Endothelial cell of umbilical vein (primary cell): ENCODE results near the gene ABHD8. TPM values are rescaled to one million over a fixed set of nuclear protein-coding genes. Genes with fewer than 3 reads are reported as not detected.

ENCODE experiments used
- BruUV-seq: library from RNA; stranded (reverse); fragments of 400-500 nt; replicated peaks from 2 replicates; lab custom pipeline; 2021; lab: Mats Ljungman, UMichigan
- CTCF ChIA-PET: fragments of 300-600, 350-600 bp; sonication (Branson Sonifier 250); formaldehyde crosslinking; loops from one replicate; lab custom pipeline; 2021; ENCODE audit warnings: antibody characterized with exemption, inconsistent platforms; lab: Charles Lee
- POLR2A ChIA-PET: fragments of 300-600, 350-600 bp; sonication (Branson Sonifier 250); formaldehyde crosslinking; loops from one replicate; lab custom pipeline; 2021; ENCODE audit warnings: antibody characterized with exemption, inconsistent platforms; lab: Charles Lee
- DNase-seq: peaks from one replicate; pipeline ENCODE4 v3.0.0-alpha.2; 2011; ENCODE audit warnings: low read depth, low spot score
- FAIRE-seq: peaks from 2 replicates; lab custom pipeline; 2011; peaks lifted over from hg19 to GRCh38; lab: Jason Lieb, UNC
- H2AFZ ChIP-seq: 2 replicates; pipeline ENCODE4 v1.6.0; 2012; ENCODE audit warnings: low read depth, low read length, control low read depth, inconsistent platforms
- H3K27ac ChIP-seq: 2 replicates; pipeline ENCODE4 v1.5.1; 2011; ENCODE audit warnings: low read depth, mild to moderate bottlenecking, control low read depth, low read length, moderate library complexity; ENCODE audit not compliant: insufficient read depth
- H3K27me3 ChIP-seq, 2 experiments: 2 replicates each; pipeline versions ENCODE4 v1.6.0 to v1.6.1; 2011; ENCODE audit warnings: low read length in 2 of 2, mixed read lengths in 1 of 2; ENCODE audit not compliant: control insufficient read depth in 2 of 2, insufficient read depth in 2 of 2
- H3K36me3 ChIP-seq, 2 experiments: 2 replicates in 1 of 2; 3 replicates in 1 of 2; pipeline ENCODE4 v1.5.1; 2011; ENCODE audit warnings: low read length in 2 of 2, mild to moderate bottlenecking in 1 of 2, moderate library complexity in 1 of 2; ENCODE audit not compliant: control insufficient read depth in 2 of 2, insufficient read depth in 2 of 2; ENCODE audit errors: extremely low read depth in 1 of 2
- H3K4me1 ChIP-seq: 3 replicates; pipeline ENCODE4 v1.5.1; 2011; ENCODE audit warnings: mild to moderate bottlenecking, low read length; ENCODE audit not compliant: control insufficient read depth, insufficient read depth; ENCODE audit errors: extremely low read depth
- H3K4me2 ChIP-seq: 2 replicates; pipeline ENCODE4 v1.6.1; 2011; ENCODE audit warnings: low read length, control low read depth, mixed read lengths; ENCODE audit not compliant: insufficient read depth
- H3K4me3 ChIP-seq, 3 experiments: fragments of 200-600 bp in 1 of 3; sonication (generic), shearing (Covaris generic) in 1 of 3; replicated peaks in 1 of 3; 2 replicates each; pipeline ENCODE4 v1.5.1; 2011 to 2016; ENCODE audit warnings: control low read depth in 3 of 3, low read length in 3 of 3, mild to moderate bottlenecking in 2 of 3, inconsistent platforms in 1 of 3, low read depth in 1 of 3, moderate library complexity in 1 of 3; ENCODE audit not compliant: insufficient read depth in 1 of 3
- H3K79me2 ChIP-seq: 2 replicates; pipeline ENCODE4 v1.6.0; 2012; ENCODE audit warnings: low read length, inconsistent platforms; ENCODE audit not compliant: control insufficient read depth, insufficient read depth
- H3K9ac ChIP-seq: replicated peaks from 2 replicates; pipeline ENCODE3; 2011; ENCODE audit warnings: low read length, control low read depth; ENCODE audit not compliant: insufficient read depth; ENCODE audit errors: extremely low read depth
- H3K9me1 ChIP-seq: replicated peaks from 3 replicates; pipeline ENCODE4 v1.6.0; 2011; ENCODE audit warnings: mild to moderate bottlenecking, low read length; ENCODE audit not compliant: control insufficient read depth, insufficient read depth; ENCODE audit errors: extremely low read depth
- H3K9me3 ChIP-seq: replicated peaks from 2 replicates; pipeline ENCODE4 v1.5.1; 2012; ENCODE audit warnings: low read length, inconsistent platforms; ENCODE audit not compliant: control insufficient read depth, insufficient read depth
- H4K20me1 ChIP-seq: replicated peaks from 2 replicates; pipeline ENCODE3; 2011; ENCODE audit warnings: mild to moderate bottlenecking, low read length; ENCODE audit not compliant: control insufficient read depth, insufficient read depth; ENCODE audit errors: extremely low read depth
- CTCF ChIP-seq, 2 donors: IDR thresholded peaks; 1 replicate in 1 of 2; 2 replicates in 1 of 2; pipeline ENCODE4 v1.5.1; 2011; ENCODE audit warnings: low read length in 2 of 2, mild to moderate bottlenecking in 2 of 2, moderate library complexity in 2 of 2, control low read depth in 1 of 2, inconsistent platforms in 1 of 2, low read depth in 1 of 2; ENCODE audit not compliant: insufficient read depth in 1 of 2; ENCODE audit errors: extremely low read depth in 1 of 2
- EZH2 ChIP-seq: IDR thresholded peaks from 2 replicates; pipeline ENCODE4 v1.6.1; 2012; ENCODE audit warnings: borderline replicate concordance, low read depth, mild to moderate bottlenecking, moderate library complexity, low read length, inconsistent platforms; ENCODE audit not compliant: severe bottlenecking
- FOS ChIP-seq: IDR thresholded peaks from 2 replicates; pipeline ENCODE4 v1.6.1; 2011; ENCODE audit warnings: mild to moderate bottlenecking, low read length, moderate library complexity, borderline replicate concordance; ENCODE audit not compliant: insufficient read depth
- GATA2 ChIP-seq: IDR thresholded peaks from 2 replicates; pipeline ENCODE4 v1.7.0; 2011; ENCODE audit warnings: low read depth, mild to moderate bottlenecking, moderate library complexity, mixed read lengths, low read length; ENCODE audit not compliant: insufficient read length, insufficient read depth
- JUN ChIP-seq: IDR thresholded peaks from 2 replicates; pipeline ENCODE4 v1.6.1; 2011; ENCODE audit warnings: borderline replicate concordance, low read depth; ENCODE audit not compliant: insufficient read length, insufficient read depth
- MAX ChIP-seq: IDR thresholded peaks from 2 replicates; pipeline ENCODE4 v1.6.1; 2011; ENCODE audit not compliant: insufficient read depth, insufficient read length
- MYC ChIP-seq: IDR thresholded peaks from one replicate; pipeline ENCODE4 v1.6.1; 2011; ENCODE audit warnings: mild to moderate bottlenecking, low read depth, low read length
- POLR2A ChIP-seq: IDR thresholded peaks from 2 replicates; pipeline ENCODE4 v1.6.1; 2012; ENCODE audit warnings: low read depth, mild to moderate bottlenecking, control low read depth, low read length
- POLR2AphosphoS5 ChIP-seq: IDR thresholded peaks from 2 replicates; pipeline ENCODE4 v1.6.1; 2012; ENCODE audit warnings: low read depth, mild to moderate bottlenecking, control low read depth, low read length, moderate library complexity; ENCODE audit not compliant: insufficient read depth
- dilution Hi-C: fragments of 300-500 bp; cut with MboI; formaldehyde crosslinking; loops from one replicate; pipeline ENCODE4 v1.15.0; 2019; ENCODE audit warnings: low sequenced_read_pairs; ENCODE audit not compliant: extremely low pct_ligation_motif_present
- intact Hi-C: fragments of 100-400 bp; cut with micrococcal nuclease; formaldehyde crosslinking; loops from one replicate; pipeline ENCODE4 v1.10.0; 2022
- polyA plus RNA-seq, 4 experiments: library from polyadenylated mRNA; depleted of rRNA in 3 of 4; stranded (reverse) in 3 of 4; unstranded in 1 of 4; fragments of >200 nt; gene quantifications; 2 replicates each; pipeline versions ENCODE4 v1.2.1 to v1.2.3, GENCODE V29; 2011 to 2012; ENCODE audit warnings: missing spikeins in 1 of 4
- total RNA-seq: library from RNA; stranded (reverse); gene quantifications from 2 replicates; pipeline ENCODE4 v1.2.3, GENCODE V29; 2021

Gene ABHD8
- total and polyA plus RNA-seq, 2 donors (not counting 3 experiments of a cell fraction or from before 2014, with no cell fraction given): 5.9 to 8.7 TPM

- POLR2A ChIA-PET: no interaction called here
- FAIRE-seq: no peak
- BruUV-seq: no TSS peak
Measured at GRCh38 chr19:17268754-17269153, 34.5 kb downstream of the ABHD8 start.

More at GRCh38 chr19:17268754-17269153, 34.5 kb downstream of the ABHD8 start:
- no peak for TF ChIP-seq POLR2A
- no peak for TF ChIP-seq POLR2AphosphoS5
- TF ChIP-seq FOS: no peak
- TF ChIP-seq MAX: no peak
- no peak for TF ChIP-seq MYC
- no peak for TF ChIP-seq EZH2
- no peak for TF ChIP-seq GATA2
- no peak for TF ChIP-seq JUN
- no peak for TF ChIP-seq CTCF (IDR thresholded peaks at IDR 0.05; ENCODE audit: extremely low read depth in 1 of 2, insufficient read depth in 1 of 2, low read depth in 1 of 2, low read length in 2 of 2)
- Histone ChIP-seq H3K9me1 (no peaks in the 10 kb centered on the region), H3K36me3 (peaks cover 10 to 17% of the 10 kb centered on the region in 2 experiments), H3K4me2 (no peak overlapping the region), H4K20me1 (no peaks in the 10 kb centered on the region), H2AFZ (no peak overlapping the region), H3K4me3 (no peak overlapping the region), H3K79me2 (peaks cover 14% of the 10 kb centered on the region), H3K27ac (no peak overlapping the region), H3K27me3 (no peaks in the 10 kb centered on the region), H3K9me3 (no peaks in the 10 kb centered on the region), H3K9ac (no peak overlapping the region), H3K4me1 (peaks cover 18% of the 10 kb centered on the region)
- dilution Hi-C loops: no loop called here
- CTCF ChIA-PET: interaction anchor here (1.1 to 2.7 kb wide), 2 partner anchors 13 to 25 kb away, joined by 4 to 15 read pairs; partner anchors contain the start of gene ANKLE1
- no peak for DNase-seq
- intact Hi-C loops: no loop called here
